ENCODE measurements around the gene SLIT3.
A peak's percentile ranks its signal among the peaks of the same experiment; 100 is the strongest.

DNA sequence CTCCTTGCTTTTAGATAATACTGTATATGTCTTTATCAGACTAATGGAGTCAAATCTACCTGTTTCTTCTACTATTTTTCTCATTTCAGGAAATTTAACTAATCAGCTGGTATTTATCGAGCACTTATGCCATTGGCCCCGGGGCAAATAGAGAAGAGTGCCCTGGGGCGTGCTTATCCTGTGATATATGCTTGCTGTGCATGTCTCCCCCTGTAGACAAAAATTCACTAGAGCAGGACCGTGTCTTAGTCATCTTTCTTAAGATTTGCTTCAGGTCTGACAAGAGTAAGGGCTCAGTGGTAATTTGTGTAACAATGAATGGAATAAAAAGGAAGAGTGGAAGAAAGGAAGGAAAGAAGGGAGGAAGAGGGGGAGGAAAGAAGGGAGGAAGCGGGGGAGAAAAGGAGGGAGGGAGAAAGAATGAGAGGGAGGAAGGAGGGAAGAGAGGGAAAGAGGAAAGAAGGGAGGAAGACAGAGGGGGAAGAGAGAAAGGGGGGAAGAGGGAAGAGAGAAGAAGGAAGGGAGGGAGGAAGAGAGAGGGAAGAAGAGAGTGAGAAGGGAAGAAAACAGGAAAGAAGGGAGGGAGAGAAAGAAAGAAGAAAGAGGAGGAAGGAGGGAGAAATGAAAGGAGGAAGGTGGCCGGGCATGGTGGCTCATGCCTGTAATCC lies 426.1 kb downstream of the SLIT3 start:
- TF ChIP-seq, protein P1, sequence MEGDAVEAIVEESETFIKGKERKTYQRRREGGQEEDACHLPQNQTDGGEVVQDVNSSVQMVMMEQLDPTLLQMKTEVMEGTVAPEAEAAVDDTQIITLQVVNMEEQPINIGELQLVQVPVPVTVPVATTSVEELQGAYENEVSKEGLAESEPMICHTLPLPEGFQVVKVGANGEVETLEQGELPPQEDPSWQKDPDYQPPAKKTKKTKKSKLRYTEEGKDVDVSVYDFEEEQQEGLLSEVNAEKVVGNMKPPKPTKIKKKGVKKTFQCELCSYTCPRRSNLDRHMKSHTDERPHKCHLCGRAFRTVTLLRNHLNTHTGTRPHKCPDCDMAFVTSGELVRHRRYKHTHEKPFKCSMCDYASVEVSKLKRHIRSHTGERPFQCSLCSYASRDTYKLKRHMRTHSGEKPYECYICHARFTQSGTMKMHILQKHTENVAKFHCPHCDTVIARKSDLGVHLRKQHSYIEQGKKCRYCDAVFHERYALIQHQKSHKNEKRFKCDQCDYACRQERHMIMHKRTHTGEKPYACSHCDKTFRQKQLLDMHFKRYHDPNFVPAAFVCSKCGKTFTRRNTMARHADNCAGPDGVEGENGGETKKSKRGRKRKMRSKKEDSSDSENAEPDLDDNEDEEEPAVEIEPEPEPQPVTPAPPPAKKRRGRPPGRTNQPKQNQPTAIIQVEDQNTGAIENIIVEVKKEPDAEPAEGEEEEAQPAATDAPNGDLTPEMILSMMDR (IDR thresholded peaks at IDR 0.05 in 2 of 3, conservative IDR thresholded peaks at IDR 0.05 in 1 of 3; ENCODE audit: control insufficient read depth in 2 of 3, extremely low read depth in 1 of 3, insufficient read depth in 1 of 3, low read depth in 3 of 3, low read length in 3 of 3), result peak in 1 of 3 experiments; percentile 2; a peak in 1 of 6 replicates
- TF ChIP-seq, protein P2, sequence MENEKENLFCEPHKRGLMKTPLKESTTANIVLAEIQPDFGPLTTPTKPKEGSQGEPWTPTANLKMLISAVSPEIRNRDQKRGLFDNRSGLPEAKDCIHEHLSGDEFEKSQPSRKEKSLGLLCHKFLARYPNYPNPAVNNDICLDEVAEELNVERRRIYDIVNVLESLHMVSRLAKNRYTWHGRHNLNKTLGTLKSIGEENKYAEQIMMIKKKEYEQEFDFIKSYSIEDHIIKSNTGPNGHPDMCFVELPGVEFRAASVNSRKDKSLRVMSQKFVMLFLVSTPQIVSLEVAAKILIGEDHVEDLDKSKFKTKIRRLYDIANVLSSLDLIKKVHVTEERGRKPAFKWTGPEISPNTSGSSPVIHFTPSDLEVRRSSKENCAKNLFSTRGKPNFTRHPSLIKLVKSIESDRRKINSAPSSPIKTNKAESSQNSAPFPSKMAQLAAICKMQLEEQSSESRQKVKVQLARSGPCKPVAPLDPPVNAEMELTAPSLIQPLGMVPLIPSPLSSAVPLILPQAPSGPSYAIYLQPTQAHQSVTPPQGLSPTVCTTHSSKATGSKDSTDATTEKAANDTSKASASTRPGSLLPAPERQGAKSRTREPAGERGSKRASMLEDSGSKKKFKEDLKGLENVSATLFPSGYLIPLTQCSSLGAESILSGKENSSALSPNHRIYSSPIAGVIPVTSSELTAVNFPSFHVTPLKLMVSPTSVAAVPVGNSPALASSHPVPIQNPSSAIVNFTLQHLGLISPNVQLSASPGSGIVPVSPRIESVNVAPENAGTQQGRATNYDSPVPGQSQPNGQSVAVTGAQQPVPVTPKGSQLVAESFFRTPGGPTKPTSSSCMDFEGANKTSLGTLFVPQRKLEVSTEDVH (IDR thresholded peaks at IDR 0.05; ENCODE audit: low read depth, partially characterized antibody), result no peak
- no peak for TF ChIP-seq NR2C2 (IDR thresholded peaks at IDR 0.05; ENCODE audit: borderline replicate concordance, control insufficient read depth, insufficient read length, low read depth)
- TF ChIP-seq RAD21 (IDR thresholded peaks at IDR 0.05; ENCODE audit: insufficient read depth, low read depth, low read length), result no peak
- no peak for TF ChIP-seq POLR2AphosphoS5 (IDR thresholded peaks at IDR 0.05; ENCODE audit: low read length)
- TF ChIP-seq BHLHE40 (IDR thresholded peaks at IDR 0.05; ENCODE audit: borderline replicate concordance in 1 of 2, low read depth in 2 of 2, low read length in 1 of 2), result no peak
- TF ChIP-seq TAF1 (IDR thresholded peaks at IDR 0.05; ENCODE audit: borderline replicate concordance, low read depth, low read length), result no peak
- TF ChIP-seq, protein P3, sequence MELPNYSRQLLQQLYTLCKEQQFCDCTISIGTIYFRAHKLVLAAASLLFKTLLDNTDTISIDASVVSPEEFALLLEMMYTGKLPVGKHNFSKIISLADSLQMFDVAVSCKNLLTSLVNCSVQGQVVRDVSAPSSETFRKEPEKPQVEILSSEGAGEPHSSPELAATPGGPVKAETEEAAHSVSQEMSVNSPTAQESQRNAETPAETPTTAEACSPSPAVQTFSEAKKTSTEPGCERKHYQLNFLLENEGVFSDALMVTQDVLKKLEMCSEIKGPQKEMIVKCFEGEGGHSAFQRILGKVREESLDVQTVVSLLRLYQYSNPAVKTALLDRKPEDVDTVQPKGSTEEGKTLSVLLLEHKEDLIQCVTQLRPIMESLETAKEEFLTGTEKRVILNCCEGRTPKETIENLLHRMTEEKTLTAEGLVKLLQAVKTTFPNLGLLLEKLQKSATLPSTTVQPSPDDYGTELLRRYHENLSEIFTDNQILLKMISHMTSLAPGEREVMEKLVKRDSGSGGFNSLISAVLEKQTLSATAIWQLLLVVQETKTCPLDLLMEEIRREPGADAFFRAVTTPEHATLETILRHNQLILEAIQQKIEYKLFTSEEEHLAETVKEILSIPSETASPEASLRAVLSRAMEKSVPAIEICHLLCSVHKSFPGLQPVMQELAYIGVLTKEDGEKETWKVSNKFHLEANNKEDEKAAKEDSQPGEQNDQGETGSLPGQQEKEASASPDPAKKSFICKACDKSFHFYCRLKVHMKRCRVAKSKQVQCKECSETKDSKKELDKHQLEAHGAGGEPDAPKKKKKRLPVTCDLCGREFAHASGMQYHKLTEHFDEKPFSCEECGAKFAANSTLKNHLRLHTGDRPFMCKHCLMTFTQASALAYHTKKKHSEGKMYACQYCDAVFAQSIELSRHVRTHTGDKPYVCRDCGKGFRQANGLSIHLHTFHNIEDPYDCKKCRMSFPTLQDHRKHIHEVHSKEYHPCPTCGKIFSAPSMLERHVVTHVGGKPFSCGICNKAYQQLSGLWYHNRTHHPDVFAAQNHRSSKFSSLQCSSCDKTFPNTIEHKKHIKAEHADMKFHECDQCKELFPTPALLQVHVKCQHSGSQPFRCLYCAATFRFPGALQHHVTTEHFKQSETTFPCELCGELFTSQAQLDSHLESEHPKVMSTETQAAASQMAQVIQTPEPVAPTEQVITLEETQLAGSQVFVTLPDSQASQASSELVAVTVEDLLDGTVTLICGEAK (IDR thresholded peaks at IDR 0.05; ENCODE audit: borderline replicate concordance), result no peak
- no peak for TF ChIP-seq CBX5 (IDR thresholded peaks at IDR 0.05; ENCODE audit: low read depth)
